C4-2B (cell line): ENCODE measurements around the gene IL20RB.

Experiments used
- ZFX ChIP-seq: fragments of 450-650 bp; IDR thresholded peaks from 2 replicates; pipeline ENCODE4 v1.6.1; 2017
- TF ChIP-seq, protein P1 (sequence below): fragments of 450-650 bp; conservative IDR thresholded peaks from 2 replicates; pipeline ENCODE4 v1.5.1; 2017; ENCODE audit warnings: mild to moderate bottlenecking

DNA sequence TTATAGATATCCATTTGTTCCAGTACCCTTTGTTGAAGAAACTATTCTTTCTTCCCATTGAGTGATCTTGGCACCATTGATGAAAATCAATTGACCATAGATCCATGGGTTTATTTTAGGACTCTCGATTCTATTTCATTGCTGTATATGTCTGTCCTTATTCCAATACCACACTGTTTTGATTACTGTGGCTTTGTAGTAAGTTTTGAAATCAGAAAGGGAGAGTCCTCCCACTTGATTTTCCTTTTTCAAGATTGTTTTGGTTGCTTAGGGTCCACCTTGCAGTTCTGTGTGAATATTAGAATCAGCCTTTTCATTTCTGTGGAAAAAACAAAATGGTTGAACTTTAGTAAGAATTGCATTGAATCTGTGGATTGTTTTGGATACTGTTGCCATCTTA is 20.6 kb upstream of the IL20RB start:
- TF ChIP-seq, protein P1, sequence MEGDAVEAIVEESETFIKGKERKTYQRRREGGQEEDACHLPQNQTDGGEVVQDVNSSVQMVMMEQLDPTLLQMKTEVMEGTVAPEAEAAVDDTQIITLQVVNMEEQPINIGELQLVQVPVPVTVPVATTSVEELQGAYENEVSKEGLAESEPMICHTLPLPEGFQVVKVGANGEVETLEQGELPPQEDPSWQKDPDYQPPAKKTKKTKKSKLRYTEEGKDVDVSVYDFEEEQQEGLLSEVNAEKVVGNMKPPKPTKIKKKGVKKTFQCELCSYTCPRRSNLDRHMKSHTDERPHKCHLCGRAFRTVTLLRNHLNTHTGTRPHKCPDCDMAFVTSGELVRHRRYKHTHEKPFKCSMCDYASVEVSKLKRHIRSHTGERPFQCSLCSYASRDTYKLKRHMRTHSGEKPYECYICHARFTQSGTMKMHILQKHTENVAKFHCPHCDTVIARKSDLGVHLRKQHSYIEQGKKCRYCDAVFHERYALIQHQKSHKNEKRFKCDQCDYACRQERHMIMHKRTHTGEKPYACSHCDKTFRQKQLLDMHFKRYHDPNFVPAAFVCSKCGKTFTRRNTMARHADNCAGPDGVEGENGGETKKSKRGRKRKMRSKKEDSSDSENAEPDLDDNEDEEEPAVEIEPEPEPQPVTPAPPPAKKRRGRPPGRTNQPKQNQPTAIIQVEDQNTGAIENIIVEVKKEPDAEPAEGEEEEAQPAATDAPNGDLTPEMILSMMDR: no peak
- no peak for TF ChIP-seq ZFX
